OCI-LY3 (cell line): Measurements from ENCODE around the gene TTF1.

Experiments used
- EZH2phosphoT487 ChIP-seq: fragments of 200-600 bp; shearing (Covaris generic); IDR thresholded peaks from 2 replicates; pipeline ENCODE4 v1.6.1; 2018; ENCODE audit warnings: antibody characterized with exemption, mixed run types, low read depth
- TF ChIP-seq, protein P1 (sequence below): fragments of 200-600, 300-600 bp; sonication (generic); IDR thresholded peaks from 2 replicates; pipeline ENCODE4 v1.5.1; 2014; ENCODE audit warnings: antibody characterized with exemption, low read length, low read depth

DNA sequence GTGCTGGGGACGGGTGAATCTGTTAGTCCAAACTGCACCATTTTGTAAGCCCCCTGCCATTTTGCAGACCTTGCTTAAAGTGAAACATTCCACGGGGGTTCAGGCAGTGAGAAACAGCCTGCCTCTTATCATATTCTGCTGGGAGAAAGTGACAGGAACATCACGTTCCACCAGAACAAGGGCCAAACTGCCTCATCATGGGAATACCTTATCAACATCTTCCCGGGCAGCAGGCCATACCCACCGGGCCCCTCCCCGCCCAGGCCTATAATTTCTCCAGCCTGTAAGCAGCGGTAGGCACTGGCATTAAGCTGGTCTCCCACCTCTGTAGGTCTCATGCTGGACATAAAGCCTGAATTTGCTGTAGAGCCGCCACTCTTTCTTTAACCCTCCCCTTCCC is 1.9 kb upstream of the TTF1 start:
- TF ChIP-seq, protein P1, sequence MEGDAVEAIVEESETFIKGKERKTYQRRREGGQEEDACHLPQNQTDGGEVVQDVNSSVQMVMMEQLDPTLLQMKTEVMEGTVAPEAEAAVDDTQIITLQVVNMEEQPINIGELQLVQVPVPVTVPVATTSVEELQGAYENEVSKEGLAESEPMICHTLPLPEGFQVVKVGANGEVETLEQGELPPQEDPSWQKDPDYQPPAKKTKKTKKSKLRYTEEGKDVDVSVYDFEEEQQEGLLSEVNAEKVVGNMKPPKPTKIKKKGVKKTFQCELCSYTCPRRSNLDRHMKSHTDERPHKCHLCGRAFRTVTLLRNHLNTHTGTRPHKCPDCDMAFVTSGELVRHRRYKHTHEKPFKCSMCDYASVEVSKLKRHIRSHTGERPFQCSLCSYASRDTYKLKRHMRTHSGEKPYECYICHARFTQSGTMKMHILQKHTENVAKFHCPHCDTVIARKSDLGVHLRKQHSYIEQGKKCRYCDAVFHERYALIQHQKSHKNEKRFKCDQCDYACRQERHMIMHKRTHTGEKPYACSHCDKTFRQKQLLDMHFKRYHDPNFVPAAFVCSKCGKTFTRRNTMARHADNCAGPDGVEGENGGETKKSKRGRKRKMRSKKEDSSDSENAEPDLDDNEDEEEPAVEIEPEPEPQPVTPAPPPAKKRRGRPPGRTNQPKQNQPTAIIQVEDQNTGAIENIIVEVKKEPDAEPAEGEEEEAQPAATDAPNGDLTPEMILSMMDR, result no peak
- no peak for TF ChIP-seq EZH2phosphoT487
